HepG2 (cell line): Measurements from ENCODE around the gene ARL14EPL.

Experiments used
- CTCF ChIP-seq: sonication (generic); formaldehyde crosslinking; IDR thresholded peaks from 2 replicates; pipeline ENCODE4 v1.5.0; 2020; ENCODE audit warnings: mild to moderate bottlenecking, missing genetic modification reagents, moderate library complexity
- HCFC1 ChIP-seq: fragments of 150-350 bp; IDR thresholded peaks from 2 replicates; pipeline ENCODE4 v1.6.1; 2014; ENCODE audit warnings: low read depth, low read length
- SIN3A ChIP-seq: IDR thresholded peaks from 2 replicates; pipeline ENCODE4 v1.6.1; 2011; ENCODE audit warnings: low read depth, mild to moderate bottlenecking, control low read depth, low read length, borderline replicate concordance
- TCF7L2 ChIP-seq: IDR thresholded peaks from 2 replicates; pipeline ENCODE4 v1.6.1; 2011; ENCODE audit warnings: mild to moderate bottlenecking, low read depth, low read length, moderate library complexity
- ZFP36L1 ChIP-seq: sonication (generic); formaldehyde crosslinking; IDR thresholded peaks from 2 replicates; pipeline ENCODE4 v1.8.0; 2022; ENCODE audit warnings: mild to moderate bottlenecking, missing genetic modification reagents, moderate library complexity
- ZNF138 ChIP-seq: sonication (generic); formaldehyde crosslinking; IDR thresholded peaks from 2 replicates; pipeline ENCODE4 v1.5.0; 2020; ENCODE audit warnings: mild to moderate bottlenecking, low read depth, missing genetic modification reagents
- ZNF282 ChIP-seq: fragments of 450-650 bp; IDR thresholded peaks from 2 replicates; pipeline ENCODE4 v1.6.1; 2018; ENCODE audit not compliant: partially characterized antibody
- ZNF510 ChIP-seq: sonication (generic); formaldehyde crosslinking; IDR thresholded peaks from 2 replicates; pipeline ENCODE4 v1.4.0; 2020; ENCODE audit warnings: low read depth, mild to moderate bottlenecking, missing genetic modification reagents
- ZNF597 ChIP-seq: sonication (generic); formaldehyde crosslinking; IDR thresholded peaks from 2 replicates; pipeline ENCODE4 v1.5.0; 2020; ENCODE audit warnings: missing genetic modification reagents
- TF ChIP-seq, protein P1 (sequence below): sonication (generic); formaldehyde crosslinking; IDR thresholded peaks from 2 replicates; pipeline ENCODE4 v1.8.1; 2022; ENCODE audit warnings: low read depth, mild to moderate bottlenecking, missing genetic modification reagents
- TF ChIP-seq, protein P2 (sequence below): sonication (generic); formaldehyde crosslinking; IDR thresholded peaks from 2 replicates; pipeline ENCODE4 v1.4.0; 2020; ENCODE audit warnings: missing genetic modification reagents, mild to moderate bottlenecking, borderline replicate concordance

DNA sequence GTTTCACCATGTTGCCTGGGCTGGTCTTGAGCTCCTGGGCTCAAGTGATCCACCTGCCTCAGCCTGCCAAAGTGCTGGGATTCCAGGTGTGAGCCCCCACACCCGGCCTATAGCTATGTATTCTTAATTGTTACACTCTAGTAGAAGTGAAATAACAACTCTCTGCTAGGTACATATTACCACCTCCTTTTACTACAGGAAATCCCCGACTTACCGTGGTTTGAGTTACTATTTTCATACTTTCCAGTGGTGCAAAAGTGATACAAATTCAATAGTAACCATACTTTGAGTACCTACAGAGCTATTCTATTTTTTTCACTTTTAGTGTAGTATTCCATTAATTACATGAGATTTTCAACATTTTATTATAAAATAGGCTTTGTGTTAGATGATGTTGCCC is 719 bp downstream of the ARL14EPL start:
- TF ChIP-seq, protein P1, sequence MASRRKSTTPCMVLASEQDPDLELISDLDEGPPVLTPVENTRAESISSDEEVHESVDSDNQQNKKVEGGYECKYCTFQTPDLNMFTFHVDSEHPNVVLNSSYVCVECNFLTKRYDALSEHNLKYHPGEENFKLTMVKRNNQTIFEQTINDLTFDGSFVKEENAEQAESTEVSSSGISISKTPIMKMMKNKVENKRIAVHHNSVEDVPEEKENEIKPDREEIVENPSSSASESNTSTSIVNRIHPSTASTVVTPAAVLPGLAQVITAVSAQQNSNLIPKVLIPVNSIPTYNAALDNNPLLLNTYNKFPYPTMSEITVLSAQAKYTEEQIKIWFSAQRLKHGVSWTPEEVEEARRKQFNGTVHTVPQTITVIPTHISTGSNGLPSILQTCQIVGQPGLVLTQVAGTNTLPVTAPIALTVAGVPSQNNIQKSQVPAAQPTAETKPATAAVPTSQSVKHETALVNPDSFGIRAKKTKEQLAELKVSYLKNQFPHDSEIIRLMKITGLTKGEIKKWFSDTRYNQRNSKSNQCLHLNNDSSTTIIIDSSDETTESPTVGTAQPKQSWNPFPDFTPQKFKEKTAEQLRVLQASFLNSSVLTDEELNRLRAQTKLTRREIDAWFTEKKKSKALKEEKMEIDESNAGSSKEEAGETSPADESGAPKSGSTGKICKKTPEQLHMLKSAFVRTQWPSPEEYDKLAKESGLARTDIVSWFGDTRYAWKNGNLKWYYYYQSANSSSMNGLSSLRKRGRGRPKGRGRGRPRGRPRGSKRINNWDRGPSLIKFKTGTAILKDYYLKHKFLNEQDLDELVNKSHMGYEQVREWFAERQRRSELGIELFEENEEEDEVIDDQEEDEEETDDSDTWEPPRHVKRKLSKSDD (CRISPR knock-in tag): no peak
- TF ChIP-seq HCFC1 (no peak), CTCF (no peak), TCF7L2 (no peak), ZNF510 (CRISPR knock-in tag) (no peak), SIN3A (no peak), ZFP36L1 (CRISPR knock-in tag) (no peak), ZNF138 (CRISPR knock-in tag) (no peak), ZNF282 (no peak), ZNF597 (CRISPR knock-in tag) (no peak)
- TF ChIP-seq, protein P2, sequence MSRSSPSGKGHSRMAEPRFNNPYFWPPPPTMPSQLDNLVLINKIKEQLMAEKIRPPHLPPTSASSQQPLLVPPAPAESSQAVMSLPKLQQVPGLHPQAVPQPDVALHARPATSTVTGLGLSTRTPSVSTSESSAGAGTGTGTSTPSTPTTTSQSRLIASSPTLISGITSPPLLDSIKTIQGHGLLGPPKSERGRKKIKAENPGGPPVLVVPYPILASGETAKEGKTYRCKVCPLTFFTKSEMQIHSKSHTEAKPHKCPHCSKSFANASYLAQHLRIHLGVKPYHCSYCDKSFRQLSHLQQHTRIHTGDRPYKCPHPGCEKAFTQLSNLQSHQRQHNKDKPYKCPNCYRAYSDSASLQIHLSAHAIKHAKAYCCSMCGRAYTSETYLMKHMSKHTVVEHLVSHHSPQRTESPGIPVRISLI (CRISPR knock-in tag): no peak
